Spleen (tissue), 7 donors: ENCODE measurements around the gene GRB10.

ENCODE experiments used
- POLR2AphosphoS5 ChIP-seq, 3 donors: sonication (generic); formaldehyde crosslinking; IDR thresholded peaks; one replicate each; pipeline ENCODE4 v1.5.1; 2017; ENCODE audit warnings: antibody characterized with exemption in 3 of 3
- TF ChIP-seq, protein P1 (sequence below), 11 experiments: fragments of 200-600 bp in 7 of 11; fragments of 450-650 bp in 4 of 11; sonication (generic) in 4 of 11; IDR thresholded peaks in 8 of 11; conservative IDR thresholded peaks in 3 of 11; 1 replicate in 7 of 11; 2 replicates in 4 of 11; pipeline versions ENCODE4 v1.4.0 to v1.8.0; 2016 to 2021; ENCODE audit warnings: antibody characterized with exemption in 11 of 11, inconsistent platforms in 4 of 11, mild to moderate bottlenecking in 1 of 11
- donor health status: DM: no; HTN: no; CAD: no; lungs with moderate emphysema.
- donor health status: DM: no; HTN: no; CAD: no.
- donor health status: DM: no; HTN: no; CAD: no.

DNA sequence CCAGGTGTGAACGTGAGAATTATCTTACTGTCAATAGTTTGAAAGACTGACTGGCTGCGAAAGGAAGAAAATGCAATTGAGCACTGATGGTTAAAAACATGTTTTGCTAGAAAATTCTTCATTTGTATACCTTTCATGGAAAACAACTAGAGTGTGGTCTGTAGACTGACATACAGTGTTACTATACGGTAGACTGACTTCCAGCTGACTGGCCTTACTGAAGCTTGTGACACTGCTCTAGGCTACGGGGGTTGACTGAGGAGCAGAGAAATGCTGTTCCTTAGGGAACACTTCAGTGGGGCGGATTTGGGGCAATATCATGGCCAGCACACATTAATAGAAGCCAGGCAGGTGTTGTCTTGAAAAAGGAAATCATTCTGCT lies 191.6 kb downstream of the GRB10 start:
- TF ChIP-seq, protein P1, sequence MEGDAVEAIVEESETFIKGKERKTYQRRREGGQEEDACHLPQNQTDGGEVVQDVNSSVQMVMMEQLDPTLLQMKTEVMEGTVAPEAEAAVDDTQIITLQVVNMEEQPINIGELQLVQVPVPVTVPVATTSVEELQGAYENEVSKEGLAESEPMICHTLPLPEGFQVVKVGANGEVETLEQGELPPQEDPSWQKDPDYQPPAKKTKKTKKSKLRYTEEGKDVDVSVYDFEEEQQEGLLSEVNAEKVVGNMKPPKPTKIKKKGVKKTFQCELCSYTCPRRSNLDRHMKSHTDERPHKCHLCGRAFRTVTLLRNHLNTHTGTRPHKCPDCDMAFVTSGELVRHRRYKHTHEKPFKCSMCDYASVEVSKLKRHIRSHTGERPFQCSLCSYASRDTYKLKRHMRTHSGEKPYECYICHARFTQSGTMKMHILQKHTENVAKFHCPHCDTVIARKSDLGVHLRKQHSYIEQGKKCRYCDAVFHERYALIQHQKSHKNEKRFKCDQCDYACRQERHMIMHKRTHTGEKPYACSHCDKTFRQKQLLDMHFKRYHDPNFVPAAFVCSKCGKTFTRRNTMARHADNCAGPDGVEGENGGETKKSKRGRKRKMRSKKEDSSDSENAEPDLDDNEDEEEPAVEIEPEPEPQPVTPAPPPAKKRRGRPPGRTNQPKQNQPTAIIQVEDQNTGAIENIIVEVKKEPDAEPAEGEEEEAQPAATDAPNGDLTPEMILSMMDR (IDR thresholded peaks at IDR 0.05 in 8 of 11, conservative IDR thresholded peaks at IDR 0.05 in 3 of 11): no peak
- TF ChIP-seq POLR2AphosphoS5 (IDR thresholded peaks at IDR 0.05): no peak
